ENCODE measurements around the gene SLC6A1.

Gene SLC6A1

GRCh38 chr3:11015369-11015768 is 22.8 kb downstream of the SLC6A1 start:
- DNase-seq, result no peak

- DNase-seq, result no peak
These were observed 24.2 kb downstream of the SLC6A1 start for GRCh38 chr3:11016727-11017126.

DNA sequence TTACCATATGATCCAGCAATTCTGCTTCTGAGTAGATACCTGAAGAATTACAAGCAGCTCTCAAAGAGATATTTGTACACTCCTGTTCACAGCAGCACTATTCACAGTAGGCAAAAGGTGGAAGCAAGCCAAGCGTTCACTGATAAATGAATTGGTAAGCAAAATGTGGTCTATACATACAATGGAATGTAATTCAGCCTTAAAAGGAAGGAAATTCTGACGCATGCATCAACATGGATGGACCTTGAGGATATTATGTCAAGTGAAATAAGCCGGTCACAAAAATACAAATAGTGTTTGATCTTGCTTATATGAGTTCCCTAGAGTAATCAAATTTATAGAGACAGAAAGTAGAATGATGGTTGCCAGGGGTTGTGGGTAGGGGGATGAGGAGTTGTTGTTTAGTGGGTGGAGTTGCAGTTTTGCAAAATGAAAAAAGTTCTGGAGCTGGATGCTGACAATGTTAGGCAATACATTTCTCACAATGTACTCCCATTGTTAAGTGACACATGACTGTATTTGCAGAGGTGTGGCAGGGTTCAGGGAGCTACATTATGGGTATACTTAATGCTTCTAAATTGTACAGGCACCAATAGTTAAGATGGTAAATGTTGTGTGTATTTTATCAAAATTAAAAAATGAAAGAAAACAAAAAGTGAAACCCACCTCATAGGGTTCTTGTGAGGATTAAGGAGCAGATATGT is 26.7 kb downstream of the SLC6A1 start:
- DNase-seq, result no peak

- no peak for DNase-seq
These were observed 28.2 kb downstream of the SLC6A1 start for GRCh38 chr3:11020764-11021163.

- peak in 47 of 56 donors; percentile 24 to 89 (median 57) for DNase-seq
These were observed 29.1 kb downstream of the SLC6A1 start for GRCh38 chr3:11021611-11022011.

DNA sequence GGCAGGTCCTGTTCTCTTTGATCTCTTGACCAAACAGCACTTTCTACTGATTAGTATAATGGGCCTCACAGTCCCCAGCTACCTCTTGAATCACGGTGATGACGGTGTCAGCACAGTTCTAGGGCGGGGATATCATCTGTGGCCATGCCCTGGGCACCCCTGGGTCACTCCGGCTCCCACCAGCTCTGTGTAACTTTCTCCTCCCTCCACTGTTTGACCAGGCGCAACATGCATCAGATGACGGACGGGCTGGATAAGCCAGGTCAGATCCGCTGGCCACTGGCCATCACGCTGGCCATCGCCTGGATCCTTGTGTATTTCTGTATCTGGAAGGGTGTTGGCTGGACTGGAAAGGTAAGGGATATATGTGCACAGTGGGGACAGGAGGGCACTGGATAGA is 29.6 kb downstream of the SLC6A1 start:
- no peak for DNase-seq

GRCh38 chr3:11024181-11024580 is 31.6 kb downstream of the SLC6A1 start:
- DNase-seq, result no peak

- DNase-seq, result no peak
These were observed 37.4 kb downstream of the SLC6A1 start for GRCh38 chr3:11029948-11030347.

DNA sequence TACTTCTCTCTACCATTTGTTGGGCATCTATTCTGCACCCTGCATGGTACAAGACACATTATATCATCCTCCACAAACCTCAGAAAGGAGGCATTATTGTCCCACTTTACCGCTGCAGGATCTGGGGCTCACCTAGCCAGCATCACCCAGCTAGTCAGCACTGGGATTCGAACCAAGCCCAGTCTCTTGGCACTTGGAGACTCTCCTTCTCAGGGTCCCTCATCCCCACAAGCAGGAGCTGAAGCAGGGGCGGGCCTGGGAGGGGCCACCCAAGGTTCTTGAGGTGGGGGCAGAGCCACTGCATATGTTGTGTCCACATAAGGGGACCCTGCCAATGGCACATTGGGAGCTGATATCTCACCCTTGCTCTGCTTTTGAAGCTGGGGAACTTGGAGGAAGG is 41.3 kb downstream of the SLC6A1 start:
- DNase-seq, result no peak

- no peak for DNase-seq
These were observed 41.9 kb downstream of the SLC6A1 start for GRCh38 chr3:11034309-11034985.

DNA sequence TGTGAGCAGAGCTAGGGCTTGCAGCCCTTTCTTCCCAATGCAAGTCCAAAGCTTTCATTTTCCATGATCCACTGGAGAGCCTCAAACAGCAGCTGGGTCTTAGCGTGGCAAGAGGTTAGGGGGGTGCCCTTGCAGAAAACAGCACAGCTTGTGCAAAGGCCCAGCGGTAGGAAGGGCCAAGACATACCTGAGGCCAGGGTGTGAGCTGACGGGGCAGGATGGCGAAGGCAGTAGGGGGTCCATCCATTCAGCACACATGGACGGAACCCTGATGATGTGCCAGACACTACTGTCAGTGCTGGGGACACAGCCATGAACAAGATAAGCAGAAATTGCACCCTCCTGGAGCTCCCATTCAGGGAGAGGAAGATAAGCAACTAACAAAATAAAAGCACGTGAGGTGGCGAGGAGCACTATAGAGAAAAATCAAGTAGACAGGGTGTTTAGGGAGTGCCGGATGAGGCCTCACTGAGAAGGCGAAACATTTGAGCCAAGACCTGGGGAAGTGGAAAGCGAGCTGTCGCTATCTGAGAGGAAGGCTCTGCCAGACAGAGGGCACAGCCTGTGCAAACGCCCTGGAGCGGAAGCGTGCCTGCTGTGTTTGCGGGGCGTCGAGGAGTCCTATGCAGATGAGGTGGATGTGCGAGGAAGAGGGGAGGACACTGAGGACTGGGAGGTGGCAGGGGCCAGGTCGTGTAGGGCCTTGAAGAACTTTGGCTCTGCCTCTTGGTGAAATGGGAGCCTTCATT is 43.4 kb downstream of the SLC6A1 start:
- no peak for DNase-seq

GRCh38 chr3:11037241-11037873 is 44.8 kb downstream of the SLC6A1 start:
- DNase-seq, result peak in 22 of 56 donors; percentile 6 to 50 (median 20)

- DNase-seq, result no peak
These were observed 45.4 kb downstream of the SLC6A1 start for GRCh38 chr3:11037976-11038375.

DNA sequence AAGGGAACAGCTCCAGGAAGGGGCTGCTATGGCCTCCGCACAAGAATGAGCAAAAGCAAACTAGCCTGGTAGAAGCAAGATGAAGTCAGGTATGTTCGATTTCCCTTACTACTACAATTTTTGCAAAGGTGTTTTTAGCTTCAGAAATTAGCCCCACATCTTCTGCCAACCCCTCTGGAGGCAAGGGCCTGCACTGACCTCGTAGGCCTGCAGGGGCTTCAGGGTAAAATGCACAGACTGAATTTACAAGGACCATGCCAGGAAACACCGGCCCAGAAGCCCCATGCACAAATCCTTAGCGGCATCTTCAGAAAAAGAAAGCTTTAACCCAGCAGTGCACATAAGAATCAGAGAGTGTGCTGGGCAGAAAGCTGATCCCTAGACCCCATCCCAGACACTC is 53.0 kb downstream of the SLC6A1 start:
- no peak for DNase-seq

- no peak for DNase-seq
These were observed 55.0 kb downstream of the SLC6A1 start for GRCh38 chr3:11047500-11047899.

DNA sequence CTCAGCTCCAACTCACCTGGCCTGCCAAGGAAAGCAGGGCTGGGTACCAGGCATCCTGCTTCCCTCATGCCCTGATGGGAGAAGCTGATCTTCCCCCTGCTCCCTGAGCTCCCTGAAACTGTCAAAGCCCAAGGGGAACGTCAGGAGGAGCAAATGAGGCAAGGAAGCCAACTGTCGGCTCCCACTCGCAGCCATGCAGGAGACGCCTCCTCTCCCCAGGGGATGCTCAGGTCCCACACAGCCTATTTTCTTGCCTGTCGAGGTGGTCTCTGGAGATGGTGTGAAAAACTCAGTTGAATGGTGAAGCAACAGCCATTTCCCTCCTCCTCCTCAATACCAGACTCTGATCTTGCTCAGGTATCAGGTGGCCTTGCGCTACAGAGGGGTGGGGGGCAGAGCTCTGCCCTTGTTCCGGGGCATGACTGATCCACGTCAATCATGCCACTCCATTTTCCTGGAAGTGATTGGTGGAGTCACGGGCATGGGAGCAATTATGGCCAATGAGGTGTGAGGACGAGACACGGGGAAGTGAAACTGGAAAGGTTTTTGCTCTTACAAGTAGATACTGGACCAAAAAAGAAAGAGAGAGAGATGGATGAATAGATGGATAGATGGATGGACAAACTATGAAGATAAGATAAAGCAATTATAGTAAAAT is 58.2 kb downstream of the SLC6A1 start:
- no peak for DNase-seq

- DNase-seq, result no peak
These were observed 61.5 kb downstream of the SLC6A1 start for GRCh38 chr3:11053926-11054503.

- no peak for DNase-seq
These were observed 62.3 kb downstream of the SLC6A1 start for GRCh38 chr3:11054739-11055438.

DNA sequence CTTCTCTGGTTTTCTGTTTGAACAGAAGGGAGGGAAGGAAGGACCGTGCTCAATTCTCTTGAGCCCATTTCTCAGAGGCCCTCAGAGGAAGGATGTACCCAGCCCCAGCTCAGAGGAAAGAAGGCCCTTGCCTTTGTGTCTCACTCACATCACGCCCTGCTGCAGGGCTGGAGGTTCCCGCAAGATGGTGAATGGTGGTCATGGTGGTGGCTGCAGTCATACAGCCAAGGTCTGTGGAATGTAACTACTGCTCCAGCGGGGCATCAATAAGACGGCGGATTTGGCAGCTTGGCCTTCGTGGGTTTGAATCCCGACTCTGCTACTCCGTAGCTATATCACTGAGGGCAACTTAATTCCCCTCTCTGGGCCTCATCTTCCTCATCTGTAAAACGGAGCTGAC is 62.9 kb downstream of the SLC6A1 start:
- DNase-seq, result no peak

DNA sequence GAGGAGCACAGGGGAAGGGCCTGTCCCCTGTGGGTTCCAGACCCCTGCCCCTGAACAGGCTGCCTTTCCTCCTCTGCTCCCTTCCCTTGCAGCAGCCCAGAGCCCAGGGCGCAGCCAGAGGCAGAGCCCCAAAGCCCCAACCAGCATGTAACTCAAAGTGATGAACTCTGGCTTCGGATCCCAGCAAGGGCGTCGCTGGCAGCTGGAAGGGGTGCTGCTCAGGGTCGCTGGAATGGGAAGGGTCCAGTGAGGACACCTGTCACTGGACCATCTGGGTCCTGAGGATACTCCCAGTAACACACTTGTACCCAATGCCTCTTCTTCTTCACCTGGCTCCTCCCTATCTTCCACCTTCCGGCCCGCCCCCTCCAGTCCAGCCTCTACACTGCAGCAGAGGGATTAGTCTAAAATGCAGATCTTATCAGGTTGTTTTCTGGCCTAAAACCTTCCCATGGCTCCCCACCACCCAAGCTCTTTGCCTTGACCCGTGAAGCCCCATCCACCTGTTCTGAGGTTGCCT is 64.0 kb downstream of the SLC6A1 start:
- DNase-seq, result no peak

Measured in amygdala (tissue), 56 donors.